ELF-1 (cell line): ENCODE measurements around the gene CLEC18B.
"Not testable (repeated sequence)": the region's sequence is repeated elsewhere in the genome, so short reads cannot be mapped to it uniquely, and the experiment has no call there.

ENCODE experiments used
- DNase-seq: peaks from one replicate; pipeline ENCODE4 v3.0.0-alpha.2; 2016; ENCODE audit warnings: low read depth, low spot score

Gene CLEC18B

GRCh38 chr16:74406600-74407361 lies 14.5 kb downstream of the CLEC18B start:
- DNase-seq: not testable (repeated sequence)

DNA sequence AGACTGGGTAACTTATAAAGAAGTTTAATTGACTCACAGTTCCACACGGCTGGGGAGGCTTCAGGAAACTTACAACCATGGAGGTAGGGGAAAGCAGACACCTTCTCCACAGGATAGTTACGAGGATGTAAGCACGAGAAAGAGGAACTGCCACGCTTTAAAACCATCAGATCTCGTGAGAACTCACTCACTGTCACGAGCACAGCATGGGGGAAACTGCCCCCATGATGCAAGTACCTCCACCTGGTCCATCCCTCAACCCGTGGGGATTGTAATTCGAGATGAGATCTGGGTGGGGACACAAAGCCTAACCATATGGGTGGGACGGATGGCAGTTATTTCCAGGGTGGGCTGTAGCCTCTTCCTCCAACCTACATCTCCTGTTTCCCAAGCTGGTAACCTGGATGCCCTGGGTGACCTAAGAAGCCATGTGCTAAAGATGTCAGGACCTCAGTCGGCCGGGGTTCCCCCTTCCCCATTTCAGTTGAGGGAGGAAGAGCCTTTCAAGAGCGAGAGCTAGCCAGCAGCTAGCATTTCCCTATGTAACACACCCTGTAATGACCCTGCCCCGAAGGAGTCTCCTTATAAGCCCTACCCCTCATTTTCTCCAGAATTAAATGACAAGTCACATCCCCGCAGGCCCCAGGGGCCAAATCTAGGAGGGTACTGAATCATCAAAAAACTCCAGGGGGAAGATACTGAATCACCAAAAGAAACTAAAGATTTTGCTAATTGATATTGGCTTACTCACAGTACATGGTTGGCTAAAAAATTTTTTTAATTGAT lies 16.9 kb downstream of the CLEC18B start:
- not testable (repeated sequence) for DNase-seq

GRCh38 chr16:74400238-74400637 lies 21.0 kb downstream of the CLEC18B start:
- not testable (repeated sequence) for DNase-seq

- DNase-seq: not testable (repeated sequence)
These were observed 22.9 kb downstream of the CLEC18B start for GRCh38 chr16:74398212-74398895.

GRCh38 chr16:74396521-74397017 lies 24.7 kb downstream of the CLEC18B start:
- DNase-seq: not testable (repeated sequence)

GRCh38 chr16:74394604-74395003 lies 26.7 kb downstream of the CLEC18B start:
- DNase-seq: not testable (repeated sequence)

GRCh38 chr16:74394131-74394530 lies 27.1 kb downstream of the CLEC18B start:
- not testable (repeated sequence) for DNase-seq

DNA sequence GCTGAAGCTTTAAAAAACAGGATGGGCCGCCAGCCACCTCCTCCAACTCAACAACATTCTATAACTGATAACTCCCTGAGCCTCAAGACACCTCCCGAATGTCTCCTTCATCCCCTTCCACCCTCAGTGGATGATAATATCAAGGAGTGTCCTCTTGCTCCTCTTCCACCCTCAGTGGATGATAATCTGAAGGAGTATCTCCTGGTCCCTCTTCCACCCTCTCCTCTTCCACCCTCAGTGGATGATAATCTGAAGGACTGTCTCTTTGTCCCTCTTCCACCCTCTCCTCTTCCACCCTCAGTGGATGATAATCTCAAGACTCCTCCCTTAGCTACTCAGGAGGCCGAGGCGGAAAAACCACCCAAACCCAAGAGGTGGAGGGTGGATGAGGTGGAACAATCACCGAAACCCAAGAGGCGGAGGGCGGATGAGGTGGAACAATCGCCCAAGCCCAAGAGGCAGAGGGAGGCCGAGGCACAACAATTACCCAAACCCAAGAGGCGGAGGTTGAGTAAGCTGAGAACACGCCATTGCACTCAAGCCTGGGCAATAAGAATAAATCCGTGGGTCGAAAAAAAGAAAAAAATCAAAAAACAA lies 29.7 kb downstream of the CLEC18B start:
- DNase-seq: not testable (repeated sequence)

DNA sequence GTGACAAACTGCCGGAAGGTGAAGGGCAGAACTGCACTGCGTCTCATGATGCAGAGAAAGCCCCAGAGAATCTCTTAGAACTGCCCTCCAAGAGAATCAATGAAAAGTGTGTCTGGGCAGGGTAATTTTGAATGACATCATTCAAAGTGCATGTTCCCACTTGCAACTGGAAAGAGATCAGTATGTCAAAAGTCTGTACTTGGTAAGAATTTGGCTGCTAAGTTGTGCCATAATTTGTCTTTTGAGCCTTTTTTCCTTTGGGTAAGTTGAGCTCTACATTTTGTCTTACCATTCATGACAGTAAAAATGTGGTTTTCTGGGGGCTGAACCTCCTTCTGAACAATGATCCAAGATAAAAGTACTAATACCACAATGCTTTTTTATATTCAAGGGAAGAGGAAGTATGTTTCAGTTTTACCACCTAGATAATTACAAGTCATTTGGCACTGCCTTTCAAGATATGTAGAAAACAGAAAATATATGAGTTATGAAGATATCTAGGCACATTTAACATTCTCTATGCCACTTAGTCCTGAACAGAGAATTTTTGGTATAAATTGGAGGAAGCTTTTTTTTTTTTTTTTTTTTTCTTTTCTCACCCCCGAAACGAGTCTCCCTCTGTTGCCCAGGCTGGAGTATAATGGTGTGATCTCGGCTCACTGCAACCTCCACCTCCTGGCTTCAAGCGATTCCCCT lies 38.8 kb downstream of the CLEC18B start:
- not testable (repeated sequence) for DNase-seq

DNA sequence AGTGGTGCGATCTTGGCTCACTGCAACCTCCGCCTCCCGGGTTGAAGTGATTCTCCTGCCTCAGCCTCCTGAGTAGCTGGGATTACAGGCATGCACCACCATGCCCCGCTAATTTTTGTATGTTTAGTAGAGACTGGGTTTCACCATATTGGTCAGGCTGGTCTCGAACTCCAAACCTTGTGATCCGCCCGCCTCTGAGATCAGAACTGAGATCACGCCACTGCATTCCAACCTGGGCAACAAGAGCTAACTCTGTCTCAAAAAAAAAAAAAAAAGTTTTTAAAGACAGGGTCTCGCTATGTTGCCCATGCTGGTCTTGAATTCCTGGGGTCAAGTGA lies 47.5 kb downstream of the CLEC18B start:
- not testable (repeated sequence) for DNase-seq

DNA sequence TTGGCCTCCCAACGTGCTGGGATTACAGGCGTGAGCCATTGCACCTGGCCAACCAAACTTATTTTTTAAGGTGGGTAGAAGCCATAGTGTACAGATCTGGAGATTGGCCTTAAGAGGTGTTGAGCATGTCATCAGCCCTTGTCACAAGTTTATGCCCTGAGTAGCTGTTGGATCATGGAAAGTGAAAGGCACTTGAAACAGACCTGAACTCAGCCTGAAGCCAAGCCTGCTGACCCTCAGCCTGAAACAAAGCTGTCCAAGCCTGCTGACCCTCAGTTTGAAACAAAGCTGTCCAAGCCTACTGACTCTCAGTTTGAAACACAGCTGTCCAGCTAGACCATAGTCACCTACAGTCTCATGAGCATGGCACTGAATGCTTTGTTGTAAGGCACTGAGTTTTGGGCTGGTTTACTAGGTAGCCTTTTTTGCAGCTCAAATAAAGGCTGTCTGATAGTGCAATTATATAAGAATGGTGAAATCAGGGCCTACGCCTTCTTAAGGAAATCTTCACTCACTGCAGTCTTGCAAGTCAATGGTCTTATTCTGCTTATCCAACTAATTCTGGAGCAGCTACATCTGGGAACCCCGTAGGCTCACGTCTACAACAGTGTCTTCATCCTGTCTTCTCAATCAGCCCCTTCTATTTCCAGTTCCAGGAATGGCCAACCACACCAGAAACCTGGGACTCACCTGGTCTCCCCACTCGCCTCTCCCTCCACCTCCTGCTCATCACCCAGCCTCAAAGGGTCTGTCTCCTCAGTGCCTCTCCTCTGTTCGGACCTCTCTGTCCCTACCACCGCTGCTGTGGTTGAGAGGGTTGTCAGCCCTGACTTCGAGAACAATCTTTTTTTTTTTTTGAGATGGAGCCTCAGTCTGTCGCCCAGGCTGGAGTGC lies 48.1 kb downstream of the CLEC18B start:
- DNase-seq: no peak

DNA sequence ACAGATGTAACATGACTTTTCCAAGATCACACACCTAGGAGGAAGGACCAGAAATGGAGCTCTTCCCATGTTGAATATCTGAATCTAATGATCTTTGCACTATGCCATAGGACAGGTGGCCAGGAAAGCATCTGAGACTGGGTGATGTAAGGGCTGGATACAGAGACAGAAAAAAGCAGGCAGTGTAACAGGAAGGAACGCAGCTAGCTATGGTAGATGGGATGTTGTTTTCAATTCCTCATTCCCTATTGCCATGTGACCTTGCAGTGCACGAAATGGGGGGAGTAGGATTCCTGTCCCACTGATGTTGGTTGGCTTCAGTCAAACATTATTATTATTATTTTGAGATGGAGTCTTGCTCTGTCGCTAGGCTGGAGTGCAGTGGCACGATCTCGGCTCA lies 48.9 kb downstream of the CLEC18B start:
- no peak for DNase-seq

DNA sequence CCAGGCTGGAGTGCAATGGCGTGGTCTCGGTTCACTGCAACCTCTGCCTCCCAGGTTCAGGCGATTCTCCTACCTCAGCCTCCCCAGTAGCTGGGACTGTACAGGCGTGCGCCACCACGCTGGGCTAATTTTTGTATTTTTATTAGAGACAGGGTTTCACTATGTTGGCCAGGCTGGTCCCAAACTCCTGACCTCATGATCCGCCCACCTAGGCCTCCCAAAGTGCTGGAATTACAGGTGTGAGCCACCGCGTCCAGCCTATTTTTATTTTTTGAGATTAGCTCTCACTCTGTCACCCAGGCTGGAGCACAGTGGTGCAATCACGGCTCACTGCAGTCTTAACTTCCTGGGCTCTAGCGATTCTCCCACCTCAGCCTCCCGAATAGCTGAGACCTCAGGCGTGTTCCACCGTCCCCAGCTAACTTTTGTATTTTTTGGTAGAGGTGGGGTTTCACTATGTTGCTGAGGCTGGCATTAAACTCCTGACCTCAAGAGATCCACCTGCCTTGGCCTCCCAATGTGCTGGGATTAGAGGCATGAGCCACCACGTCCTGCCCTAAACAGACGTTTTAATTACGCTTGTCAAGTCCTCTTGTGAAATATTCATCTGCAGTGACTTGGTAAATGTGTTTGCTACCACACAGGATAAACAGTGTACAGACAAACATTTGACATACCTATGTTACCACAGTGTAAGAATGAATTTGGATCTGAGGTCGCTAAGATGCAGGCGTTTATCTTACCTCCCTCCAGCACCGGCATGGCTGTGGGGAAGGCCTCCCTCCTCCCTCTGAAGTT lies 50.7 kb downstream of the CLEC18B start:
- DNase-seq: not testable (repeated sequence)

DNA sequence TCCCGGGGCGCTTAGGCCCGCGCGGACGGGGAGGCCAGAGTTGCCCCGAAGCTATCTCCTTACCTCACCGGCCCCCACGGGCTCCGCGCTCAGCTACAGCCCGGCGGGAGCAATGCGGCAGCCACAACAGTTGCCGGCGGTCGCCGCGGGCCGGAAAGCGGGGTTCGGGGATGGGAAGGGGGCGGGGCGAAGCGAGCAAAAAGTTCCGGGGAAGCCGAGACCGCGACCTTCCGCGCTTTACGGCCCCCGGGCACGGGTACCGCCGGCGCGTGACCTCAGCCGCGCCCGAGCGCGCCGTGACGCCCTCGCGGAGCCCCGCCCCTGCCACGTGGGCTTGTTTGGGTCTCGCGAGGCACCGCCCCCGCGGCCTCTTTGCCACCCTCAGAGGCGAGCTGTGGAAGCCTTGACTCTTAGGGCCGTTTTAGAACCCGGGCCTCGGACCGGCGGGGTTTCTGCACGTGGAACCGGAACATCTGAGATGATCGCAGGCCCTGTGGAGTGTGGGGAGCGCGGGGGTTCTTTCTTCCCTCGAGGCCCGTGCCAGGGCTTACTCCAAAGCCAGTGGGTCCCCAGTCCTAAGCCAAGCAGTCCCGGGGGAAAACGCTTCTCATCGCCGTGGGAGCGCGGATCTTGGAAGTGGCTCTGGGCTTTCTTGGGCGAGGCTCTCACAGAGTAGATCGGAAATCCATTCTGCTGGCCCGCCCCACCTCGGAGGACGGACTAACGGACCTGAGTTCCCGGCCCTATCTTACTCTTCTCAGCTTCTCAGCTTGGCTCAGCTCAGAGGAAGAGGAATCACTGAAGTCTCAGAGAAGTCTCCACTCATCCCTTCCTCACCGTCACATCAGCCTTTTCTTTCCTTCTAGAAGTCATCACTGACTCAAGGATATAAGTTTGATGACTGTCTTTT lies 53.0 kb downstream of the CLEC18B start:
- peak; percentile 89 for DNase-seq

- DNase-seq: peak; percentile 67
These were observed 53.7 kb downstream of the CLEC18B start for GRCh38 chr16:74367469-74368001.

DNA sequence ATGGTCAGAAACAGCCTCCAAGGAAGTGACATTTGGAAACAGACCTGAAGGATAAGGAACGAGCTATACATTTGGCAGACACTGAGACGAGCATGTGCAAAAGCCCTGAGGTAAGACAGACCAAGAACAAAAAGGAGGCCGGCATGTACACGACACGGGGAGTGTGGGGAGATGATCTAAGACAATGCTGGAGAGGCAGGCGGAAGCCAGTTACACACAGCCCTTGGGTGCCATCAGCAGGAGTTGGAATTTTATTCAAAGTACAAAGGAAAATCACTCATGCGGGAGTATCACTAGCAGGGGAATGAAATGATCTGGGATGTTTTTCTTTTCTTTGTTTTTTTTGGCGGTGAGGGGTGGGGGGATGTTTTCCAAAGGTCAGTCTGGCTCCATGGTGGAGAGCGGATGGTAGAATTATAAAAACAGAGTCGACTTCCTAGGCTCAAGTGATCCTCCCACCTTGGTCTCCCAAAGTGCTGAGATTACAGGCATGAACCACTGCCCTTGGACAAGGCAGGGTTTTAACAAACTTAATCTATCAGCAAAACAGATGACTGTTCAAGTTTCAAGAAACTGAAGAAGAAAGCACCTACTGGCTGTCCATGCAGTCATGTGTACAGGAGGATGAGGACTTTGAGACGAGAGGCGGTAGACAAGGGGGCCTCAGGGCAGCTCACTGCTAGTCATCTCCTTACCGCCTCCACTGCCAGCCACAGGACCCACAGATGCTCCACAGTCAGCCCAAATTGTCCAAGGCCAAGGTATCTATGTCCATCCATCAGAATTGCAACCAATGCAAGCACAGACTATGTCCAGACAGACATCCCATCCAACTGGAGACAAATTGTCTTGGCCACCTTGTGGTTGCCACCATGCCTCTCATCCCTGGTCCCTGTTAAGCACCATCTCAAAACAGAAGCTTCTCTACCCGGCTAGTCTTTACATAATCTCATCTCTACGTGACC lies 59.4 kb downstream of the CLEC18B start:
- not testable (repeated sequence) for DNase-seq
